CD14-positive monocyte (primary cell): ENCODE measurements around the gene SPATA13. TPM values are rescaled to one million over a fixed set of nuclear protein-coding genes. Genes with fewer than 3 reads are reported as not detected.

ENCODE experiments used
- DNase-seq, 3 donors: peaks; one replicate each; pipeline ENCODE4 v3.0.0-alpha.2; 2011 to 2022
- H2AFZ ChIP-seq: 2 replicates; pipeline ENCODE4 v1.6.0; 2012; ENCODE audit warnings: mild to moderate bottlenecking, low read depth, low read length, inconsistent platforms; ENCODE audit not compliant: insufficient read depth, poor library complexity, severe bottlenecking
- H3K27ac ChIP-seq, 2 donors: 1 replicate in 1 of 2; 2 replicates in 1 of 2; pipeline ENCODE4 v1.5.1; 2012 to 2013; ENCODE audit warnings: low read length in 2 of 2, control low read depth in 1 of 2, inconsistent platforms in 1 of 2, low read depth in 1 of 2, mild to moderate bottlenecking in 1 of 2
- H3K27me3 ChIP-seq, 2 donors: one replicate each; pipeline versions ENCODE4 v1.6.0 to v1.6.1; 2011 to 2013; ENCODE audit warnings: low read length in 2 of 2; ENCODE audit not compliant: control insufficient read depth in 2 of 2, insufficient read depth in 2 of 2
- H3K36me3 ChIP-seq, 2 donors: replicated peaks in 1 of 2; 1 replicate in 1 of 2; 2 replicates in 1 of 2; pipeline versions ENCODE4 v1.5.1 to v1.6.1; 2012 to 2013; ENCODE audit warnings: low read length in 2 of 2, control low read depth in 1 of 2, inconsistent platforms in 1 of 2, mild to moderate bottlenecking in 1 of 2; ENCODE audit not compliant: insufficient read depth in 2 of 2, control insufficient read depth in 1 of 2
- H3K4me1 ChIP-seq, 2 donors: 1 replicate in 1 of 2; 2 replicates in 1 of 2; pipeline versions ENCODE4 v1.5.1 to v1.6.1; 2012 to 2013; ENCODE audit warnings: low read length in 2 of 2, control low read depth in 1 of 2, inconsistent platforms in 1 of 2, mild to moderate bottlenecking in 1 of 2, moderate library complexity in 1 of 2; ENCODE audit not compliant: insufficient read depth in 2 of 2, control insufficient read depth in 1 of 2
- H3K4me2 ChIP-seq: replicated peaks from 2 replicates; pipeline ENCODE3; 2012; ENCODE audit warnings: low read length, moderate library complexity, mild to moderate bottlenecking; ENCODE audit not compliant: poor library complexity, severe bottlenecking; ENCODE audit errors: extremely low read depth
- H3K4me3 ChIP-seq, 3 experiments: fragments of 200-600 bp in 1 of 3; sonication (generic) in 1 of 3; replicated peaks in 1 of 3; 1 replicate in 2 of 3; 2 replicates in 1 of 3; pipeline ENCODE4 v1.5.1; 2011 to 2013; ENCODE audit warnings: low read length in 3 of 3, mild to moderate bottlenecking in 3 of 3, control low read depth in 2 of 3, low read depth in 2 of 3, inconsistent platforms in 1 of 3, moderate library complexity in 1 of 3
- H3K79me2 ChIP-seq: 2 replicates; pipeline ENCODE4 v1.6.0; 2012; ENCODE audit warnings: mild to moderate bottlenecking, control low read depth, inconsistent platforms, low read length, moderate library complexity; ENCODE audit not compliant: insufficient read depth
- H3K9ac ChIP-seq: 2 replicates; pipeline ENCODE4 v1.6.0; 2017; ENCODE audit warnings: low read length, mild to moderate bottlenecking; ENCODE audit not compliant: insufficient read depth, poor library complexity, severe bottlenecking
- H3K9me3 ChIP-seq, 2 donors: replicated peaks in 1 of 2; 1 replicate in 1 of 2; 2 replicates in 1 of 2; pipeline versions ENCODE4 v1.5.1 to v1.6.1; 2012 to 2013; ENCODE audit warnings: low read length in 2 of 2, control low read depth in 1 of 2; ENCODE audit not compliant: control insufficient read depth in 1 of 2, insufficient read depth in 1 of 2
- H4K20me1 ChIP-seq: 2 replicates; pipeline ENCODE4 v1.6.0; 2012; ENCODE audit warnings: mild to moderate bottlenecking, low read length, control low read depth, moderate library complexity; ENCODE audit not compliant: insufficient read depth
- H3K27ac Mint-ChIP-seq, 7 donors: one replicate each; pipeline ENCODE4 v1.8.0; 2020; ENCODE audit warnings: mild to moderate bottlenecking in 7 of 7, mixed read lengths in 7 of 7, moderate library complexity in 6 of 7, inconsistent platforms in 2 of 7
- H3K27me3 Mint-ChIP-seq, 3 donors: one replicate each; pipeline ENCODE4 v1.8.0; 2021 to 2022; ENCODE audit warnings: low read depth in 3 of 3, mild to moderate bottlenecking in 3 of 3, mixed read lengths in 3 of 3, moderate library complexity in 3 of 3, inconsistent platforms in 1 of 3
- H3K36me3 Mint-ChIP-seq, 2 donors: one replicate each; pipeline ENCODE4 v1.8.0; 2020; ENCODE audit warnings: mixed read lengths in 2 of 2, inconsistent platforms in 1 of 2, mild to moderate bottlenecking in 1 of 2
- H3K4me1 Mint-ChIP-seq: one replicate; pipeline ENCODE4 v1.8.0; 2020; ENCODE audit warnings: mild to moderate bottlenecking, mixed read lengths
- H3K4me3 Mint-ChIP-seq, 2 donors: one replicate each; pipeline ENCODE4 v1.8.0; 2020; ENCODE audit warnings: mild to moderate bottlenecking in 2 of 2, mixed read lengths in 2 of 2, moderate library complexity in 1 of 2
- H3K9me3 Mint-ChIP-seq, 7 donors: one replicate each; pipeline ENCODE4 v1.8.0; 2020 to 2022; ENCODE audit warnings: mixed read lengths in 7 of 7, mild to moderate bottlenecking in 6 of 7, moderate library complexity in 6 of 7, inconsistent platforms in 2 of 7
- CTCF ChIP-seq: fragments of 200-600 bp; IDR thresholded peaks from one replicate; pipeline ENCODE4 v1.8.0; 2022; ENCODE audit warnings: antibody characterized with exemption, mild to moderate bottlenecking
- WGBS: methylation state at CpG from one replicate; pipeline ENCODE4 v1.1.5; 2013; ENCODE audit warnings: missing lambda C conversion rate; ENCODE audit not compliant: insufficient coverage; 5-methylcytosine and 5-hydroxymethylcytosine counted together
- intact Hi-C, 2 donors: fragments of 100-400 bp; cut with micrococcal nuclease; formaldehyde crosslinking; loops; one replicate each; pipeline versions ENCODE4 v1.15.0 to v1.15.1; 2023
- polyA plus RNA-seq, 3 donors: library from polyadenylated mRNA; depleted of rRNA in 1 of 3; unstranded in 2 of 3; stranded (reverse) in 1 of 3; fragments of 300-500 nt in 2 of 3; fragments of >200 nt in 1 of 3; fragmentation: Illumina TruSeq in 2 of 3; gene quantifications; 1 replicate in 2 of 3; 2 replicates in 1 of 3; pipeline ENCODE4 v1.2.3, GENCODE V29; 2012 to 2021

SPATA13 gene
- polyA plus RNA-seq, 3 donors = 9.3 to 44.7 (median 11.6) TPM

- peak overlapping the region; percentile 89 to 99 (median 97) for H3K27ac Mint-ChIP-seq
- Histone ChIP-seq H3K36me3 (peaks cover 43 to 52% of the 10 kb centered on the region in 2 donors), H3K4me3 (no peak overlapping the region), H3K9ac (no peak overlapping the region), H3K4me2 (peak overlapping the region; percentile 7), H3K27me3 (no peaks in the 10 kb centered on the region), H3K9me3 (no peaks in the 10 kb centered on the region), H3K27ac (peak overlapping the region; percentile 90 to 91), H3K79me2 (peaks cover 60% of the 10 kb centered on the region), H2AFZ (no peak overlapping the region), H4K20me1 (peaks cover 17% of the 10 kb centered on the region), H3K4me1 (peaks cover 48 to 57% of the 10 kb centered on the region in 2 donors)
- peak overlapping the region in 1 of 2 donors; percentile 16 for H3K4me3 Mint-ChIP-seq
- no peak for DNase-seq
- H3K4me1 Mint-ChIP-seq = peaks cover 58% of the 10 kb centered on the region
- intact Hi-C loops = loop anchor here (5.0 to 10.0 kb wide), 2 partner anchors 34 to 233 kb away; partner anchors contain the start of gene PARP4 (in 1 of the 2)
- peaks cover 0 to 1% (median 0%) of the 10 kb centered on the region in 7 donors for H3K9me3 Mint-ChIP-seq
- no peak for TF ChIP-seq CTCF
- peaks cover 65 to 72% of the 10 kb centered on the region in 2 donors for H3K36me3 Mint-ChIP-seq
- 96% methylated on average over 15 of the region's 18 CpGs for WGBS
- no peaks in the 10 kb centered on the region for H3K27me3 Mint-ChIP-seq
These were observed 120.9 kb downstream of the SPATA13 start for GRCh38 chr13:24281188-24282008.

- no peak overlapping the region for H3K4me3 ChIP-seq
- Mint-ChIP-seq H3K27ac (peak overlapping the region in 5 of 7 donors; percentile 52 to 97 (median 83)), H3K9me3 (peaks cover 0 to 1% (median 0%) of the 10 kb centered on the region in 7 donors), H3K27me3 (no peaks in the 10 kb centered on the region), H3K4me3 (no peak overlapping the region), H3K4me1 (peaks cover 51% of the 10 kb centered on the region), H3K36me3 (peaks cover 72 to 77% of the 10 kb centered on the region in 2 donors)
- no peak for DNase-seq
- peaks cover 17% of the 10 kb centered on the region for H4K20me1 ChIP-seq
- no peak overlapping the region for H3K4me2 ChIP-seq
- 84% methylated on average over 3 of the region's 4 CpGs for WGBS
- H2AFZ ChIP-seq = no peak overlapping the region
- no peak overlapping the region for H3K27ac ChIP-seq
- H3K27me3 ChIP-seq = no peaks in the 10 kb centered on the region
- H3K79me2 ChIP-seq = peaks cover 52% of the 10 kb centered on the region
- intact Hi-C loops = loop anchor here (5.0 to 10.0 kb wide), 2 partner anchors 35 to 233 kb away; partner anchors contain the start of gene PARP4 (in 1 of the 2)
- H3K4me1 ChIP-seq = peaks cover 42 to 51% of the 10 kb centered on the region in 2 donors
- TF ChIP-seq CTCF = no peak
- no peaks in the 10 kb centered on the region for H3K9me3 ChIP-seq
- peaks cover 51 to 60% of the 10 kb centered on the region in 2 donors for H3K36me3 ChIP-seq
- no peak overlapping the region for H3K9ac ChIP-seq
These were observed 121.7 kb downstream of the SPATA13 start for GRCh38 chr13:24282256-24282655.
